Transverse colon (tissue), 4 donors: ENCODE measurements around the gene SMTNL2. TPM values are rescaled to one million over a fixed set of nuclear protein-coding genes. Genes with fewer than 3 reads are reported as not detected.

ENCODE experiments used
- DNase-seq: peaks from one replicate; pipeline ENCODE4 v3.0.0-alpha.2; 2019
- H3K27ac ChIP-seq, 4 donors: fragments of 200-600 bp; sonication (generic); 2 replicates each; pipeline ENCODE4 v1.5.1; 2016 to 2018; ENCODE audit warnings: inconsistent platforms in 4 of 4
- H3K27me3 ChIP-seq: fragments of 200-600 bp; sonication (generic); 2 replicates; pipeline ENCODE4 v1.5.1; 2017; ENCODE audit warnings: inconsistent platforms
- H3K36me3 ChIP-seq, 4 donors: fragments of 200-600 bp; sonication (generic); 2 replicates each; pipeline ENCODE4 v1.5.1; 2017 to 2019; ENCODE audit warnings: inconsistent platforms in 4 of 4
- H3K4me1 ChIP-seq, 4 donors: fragments of 200-600 bp; sonication (generic); 2 replicates each; pipeline ENCODE4 v1.5.1; 2017 to 2020; ENCODE audit warnings: inconsistent platforms in 4 of 4
- H3K4me3 ChIP-seq, 4 donors: fragments of 200-600 bp; sonication (generic); 1 replicate in 1 of 4; 2 replicates in 3 of 4; pipeline versions ENCODE4 v1.5.1 to v1.6.1; 2017 to 2019; ENCODE audit warnings: inconsistent platforms in 4 of 4
- H3K9me3 ChIP-seq, 2 donors: fragments of 200-600 bp; sonication (generic); 2 replicates each; pipeline ENCODE4 v1.5.1; 2017 to 2019; ENCODE audit warnings: inconsistent platforms in 2 of 2
- CTCF ChIP-seq, 5 experiments: fragments of 200-600 bp in 3 of 5; fragments of 450-650 bp in 2 of 5; sonication (generic) in 3 of 5; IDR thresholded peaks; 1 replicate in 2 of 5; 2 replicates in 3 of 5; pipeline ENCODE4 v1.5.1; 2016 to 2017; ENCODE audit warnings: antibody characterized with exemption in 5 of 5, inconsistent platforms in 3 of 5, mild to moderate bottlenecking in 2 of 5, moderate library complexity in 1 of 5
- EP300 ChIP-seq: sonication (generic); formaldehyde crosslinking; IDR thresholded peaks from one replicate; pipeline ENCODE4 v1.6.1; 2017; ENCODE audit warnings: antibody characterized with exemption, low read depth
- POLR2A ChIP-seq: fragments of 450-650 bp; IDR thresholded peaks from one replicate; pipeline ENCODE4 v1.6.1; 2016; ENCODE audit warnings: antibody characterized with exemption, mild to moderate bottlenecking, moderate library complexity
- POLR2AphosphoS5 ChIP-seq, 3 donors: sonication (generic); formaldehyde crosslinking; IDR thresholded peaks; one replicate each; pipeline ENCODE4 v1.6.1; 2016; ENCODE audit warnings: antibody characterized with exemption in 3 of 3
- WGBS, 2 donors: methylation state at CpG; one replicate each; pipeline ENCODE4 v1.1.5; 2018; ENCODE audit warnings: low coverage in 1 of 2; 5-methylcytosine and 5-hydroxymethylcytosine counted together
- in situ Hi-C, 4 donors: fragments of 200-750 bp; cut with MboI; loops; one replicate each; pipeline versions ENCODE4 v1.15.0 to v1.15.1; 2017; ENCODE audit warnings: low sequenced_read_pairs in 3 of 4, low pct_ligation_motif_present in 1 of 4, low pct_unique_long_range_greater_than_20kb in 1 of 4
- intact Hi-C: fragments of 100-400 bp; cut with DNase I; formaldehyde crosslinking; loops from one replicate; pipeline ENCODE4 v1.15.1; 2023; ENCODE audit warnings: low total_unique reads
- total RNA-seq, 4 donors: library from RNA; depleted of rRNA; stranded (reverse); fragments of >200 nt; gene quantifications; one replicate each; pipeline ENCODE4 v1.1.0, GENCODE V29; 2016

Gene SMTNL2
- total RNA-seq, 4 donors from 2014 or later, result 0.16 to 0.96 (median 0.40) TPM; not detected in 1

- H3K4me1 ChIP-seq, result peaks cover 0 to 16% (median 12%) of the 10 kb centered on the region in 4 donors
- in situ Hi-C loops (no loop called here), intact Hi-C loops (no loop called here)
- no peaks in the 10 kb centered on the region for H3K9me3 ChIP-seq
- H3K27ac ChIP-seq, result no peak overlapping the region
- H3K27me3 ChIP-seq, result peaks cover 46% of the 10 kb centered on the region
- H3K36me3 ChIP-seq, result no peaks in the 10 kb centered on the region
- 18% methylated on average over 12 of the region's 12 CpGs; no CpG with 5 or more reads in 1 of the 2 donors for WGBS, 2 donors
- H3K4me3 ChIP-seq, result peak overlapping the region in 3 of 4 donors; percentile 23 to 45 (median 40)
- no peak for TF ChIP-seq POLR2AphosphoS5 (IDR thresholded peaks at IDR 0.05)
- no peak for TF ChIP-seq POLR2A
- TF ChIP-seq CTCF (IDR thresholded peaks at IDR 0.05), result peak in 2 of 5 experiments; percentile 12 to 15
- no peak for DNase-seq
Measured at GRCh38 chr17:4583782-4584100, 588 bp upstream of the SMTNL2 start.

- TF ChIP-seq POLR2A (no peak), CTCF (IDR thresholded peaks at IDR 0.05) (no peak), POLR2AphosphoS5 (IDR thresholded peaks at IDR 0.05) (no peak), EP300 (no peak)
- Histone ChIP-seq H3K4me3 (peak overlapping the region in 3 of 4 donors; percentile 23 to 45 (median 40)), H3K9me3 (no peaks in the 10 kb centered on the region), H3K27me3 (peaks cover 46% of the 10 kb centered on the region), H3K4me1 (peaks cover 0 to 16% (median 12%) of the 10 kb centered on the region in 4 donors), H3K36me3 (no peaks in the 10 kb centered on the region), H3K27ac (peak overlapping the region in 1 of 4 donors; percentile 9)
- 27% methylated on average over 47 of the region's 57 CpGs; no CpG with 5 or more reads in 1 of the 2 donors for WGBS, 2 donors
- in situ Hi-C loops, result no loop called here
- intact Hi-C loops, result no loop called here
- DNase-seq, result no peak
Measured at GRCh38 chr17:4584917-4585637, 748 bp downstream of the SMTNL2 start.

GRCh38 chr17:4585638-4585994, 1.3 kb downstream of the SMTNL2 start:
- H3K27ac ChIP-seq, result no peak overlapping the region
- no peaks in the 10 kb centered on the region for H3K36me3 ChIP-seq
- no peak overlapping the region for H3K4me3 ChIP-seq
- intact Hi-C loops (no loop called here), in situ Hi-C loops (no loop called here)
- no peak for TF ChIP-seq POLR2AphosphoS5 (IDR thresholded peaks at IDR 0.05)
- TF ChIP-seq EP300, result no peak
- TF ChIP-seq POLR2A, result no peak
- no peak for TF ChIP-seq CTCF (IDR thresholded peaks at IDR 0.05)
- H3K4me1 ChIP-seq, result peaks cover 0 to 16% (median 12%) of the 10 kb centered on the region in 4 donors
- H3K27me3 ChIP-seq, result peaks cover 46% of the 10 kb centered on the region
- DNase-seq, result no peak
- 77% methylated on average over 6 of the region's 7 CpGs; no CpG with 5 or more reads in 1 of the 2 donors for WGBS, 2 donors
- H3K9me3 ChIP-seq, result no peaks in the 10 kb centered on the region

- no peak overlapping the region for H3K4me3 ChIP-seq
- WGBS, 2 donors, result 87% methylated on average over 9 of the region's 9 CpGs; no CpG with 5 or more reads in 1 of the 2 donors
Measured at GRCh38 chr17:4586043-4586442, 1.7 kb downstream of the SMTNL2 start.

More at GRCh38 chr17:4586043-4586442, 1.7 kb downstream of the SMTNL2 start:
- Histone ChIP-seq H3K4me1 (peaks cover 0 to 16% (median 12%) of the 10 kb centered on the region in 4 donors), H3K27me3 (peaks cover 46% of the 10 kb centered on the region), H3K36me3 (no peaks in the 10 kb centered on the region), H3K9me3 (no peaks in the 10 kb centered on the region), H3K27ac (no peak overlapping the region)
- DNase-seq, result no peak
- TF ChIP-seq CTCF (IDR thresholded peaks at IDR 0.05), result no peak
- TF ChIP-seq EP300, result no peak
- no peak for TF ChIP-seq POLR2A
- TF ChIP-seq POLR2AphosphoS5 (IDR thresholded peaks at IDR 0.05), result no peak
- intact Hi-C loops (no loop called here), in situ Hi-C loops (no loop called here)
